CD4-positive, CD25-positive, alpha-beta regulatory T cell (primary cell): Measurements from ENCODE around the gene SEC31B. TPM values are rescaled to one million over a fixed set of nuclear protein-coding genes. Genes with fewer than 3 reads are reported as not detected.

ENCODE experiments used
- ATAC-seq, 2 donors: fragments of 150-1000 bp; cut with Tn5 transposase; one replicate each; pipeline ENCODE4 v1.10.0; 2021; ENCODE audit warnings: low read depth in 2 of 2, moderate number of reproducible peaks in 2 of 2, moderate library complexity in 1 of 2
- DNase-seq, 3 donors: peaks; one replicate each; pipeline versions ENCODE4 v3.0.0 to v3.0.0-alpha.2; 2012 to 2022; ENCODE audit warnings: mixed read lengths in 1 of 3
- H3K27ac ChIP-seq: one replicate; pipeline ENCODE4 v1.7.0; 2013; ENCODE audit warnings: mild to moderate bottlenecking, low read length; ENCODE audit not compliant: insufficient read depth, poor library complexity, severe bottlenecking
- H3K27me3 ChIP-seq: one replicate; pipeline ENCODE4 v1.7.0; 2013; ENCODE audit warnings: low read length; ENCODE audit not compliant: control insufficient read depth, insufficient read depth
- H3K36me3 ChIP-seq: one replicate; pipeline ENCODE4 v1.7.0; 2013; ENCODE audit warnings: mild to moderate bottlenecking, low read length, moderate library complexity; ENCODE audit not compliant: control insufficient read depth, insufficient read depth
- H3K4me1 ChIP-seq: 2 replicates; pipeline ENCODE4 v1.7.0; 2013; ENCODE audit warnings: mild to moderate bottlenecking, low read length; ENCODE audit not compliant: insufficient read depth, control insufficient read depth, poor library complexity, severe bottlenecking
- H3K4me3 ChIP-seq: one replicate; pipeline ENCODE4 v1.7.0; 2013; ENCODE audit warnings: low read depth, mild to moderate bottlenecking, low read length, moderate library complexity
- H3K9me3 ChIP-seq, 2 experiments: 1 replicate in 1 of 2; 2 replicates in 1 of 2; pipeline ENCODE4 v1.7.0; 2013; ENCODE audit warnings: low read length in 2 of 2, mild to moderate bottlenecking in 1 of 2, moderate library complexity in 1 of 2; ENCODE audit not compliant: control insufficient read depth in 2 of 2
- H3K27ac Mint-ChIP-seq, 3 donors: one replicate each; pipeline ENCODE4 v1.8.0; 2020 to 2022; ENCODE audit warnings: mild to moderate bottlenecking in 3 of 3, mixed read lengths in 3 of 3, moderate library complexity in 2 of 3
- H3K27me3 Mint-ChIP-seq: one replicate; pipeline ENCODE4 v1.8.0; 2022; ENCODE audit warnings: mild to moderate bottlenecking, mixed read lengths
- H3K36me3 Mint-ChIP-seq: one replicate; pipeline ENCODE4 v1.8.0; 2020; ENCODE audit warnings: mixed read lengths
- H3K4me1 Mint-ChIP-seq, 4 donors: one replicate each; pipeline ENCODE4 v1.8.0; 2020 to 2022; ENCODE audit warnings: mixed read lengths in 4 of 4, mild to moderate bottlenecking in 1 of 4
- H3K4me3 Mint-ChIP-seq, 4 donors: one replicate each; pipeline ENCODE4 v1.8.0; 2020 to 2022; ENCODE audit warnings: mild to moderate bottlenecking in 4 of 4, mixed read lengths in 4 of 4, moderate library complexity in 3 of 4
- H3K9me3 Mint-ChIP-seq, 7 donors: one replicate each; pipeline ENCODE4 v1.8.0; 2020 to 2022; ENCODE audit warnings: mixed read lengths in 7 of 7, mild to moderate bottlenecking in 3 of 7, moderate library complexity in 2 of 7
- polyA plus RNA-seq, 4 donors: library from polyadenylated mRNA; unstranded; fragments of 300-500 nt; fragmentation: Illumina TruSeq; gene quantifications; one replicate each; pipeline ENCODE4 v1.2.3, GENCODE V29; 2021
- total RNA-seq: library from RNA; stranded (reverse); gene quantifications from one replicate; pipeline ENCODE4 v1.2.3, GENCODE V29; 2022

Gene SEC31B
- total and polyA plus RNA-seq, 5 donors from 2014 or later, result 1.2 to 73.3 (median 2.9) TPM

DNA sequence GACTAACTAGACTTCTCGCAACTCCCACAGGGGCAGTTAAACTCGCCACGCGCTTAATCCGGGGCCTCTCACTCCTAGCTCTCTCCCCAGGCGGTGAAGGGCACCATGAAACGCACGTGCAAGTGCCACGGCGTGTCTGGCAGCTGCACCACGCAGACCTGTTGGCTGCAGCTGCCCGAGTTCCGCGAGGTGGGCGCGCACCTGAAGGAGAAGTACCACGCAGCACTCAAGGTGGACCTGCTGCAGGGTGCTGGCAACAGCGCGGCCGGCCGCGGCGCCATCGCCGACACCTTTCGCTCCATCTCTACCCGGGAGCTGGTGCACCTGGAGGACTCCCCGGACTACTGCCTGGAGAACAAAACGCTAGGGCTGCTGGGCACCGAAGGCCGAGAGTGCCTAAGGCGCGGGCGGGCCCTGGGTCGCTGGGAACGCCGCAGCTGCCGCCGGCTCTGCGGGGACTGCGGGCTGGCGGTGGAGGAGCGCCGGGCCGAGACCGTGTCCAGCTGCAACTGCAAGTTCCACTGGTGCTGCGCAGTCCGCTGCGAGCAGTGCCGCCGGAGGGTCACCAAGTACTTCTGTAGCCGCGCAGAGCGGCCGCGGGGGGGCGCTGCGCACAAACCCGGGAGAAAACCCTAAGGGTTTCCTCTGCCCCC lies 37.4 kb downstream of the SEC31B start:
- H3K36me3 ChIP-seq, result peaks cover 14% of the 10 kb centered on the region
- Mint-ChIP-seq H3K4me1 (peaks cover 0 to 25% (median 8%) of the 10 kb centered on the region in 4 donors), H3K27ac (peak overlapping the region in 1 of 3 donors; percentile 80), H3K36me3 (peaks cover 20% of the 10 kb centered on the region), H3K27me3 (peaks cover 38% of the 10 kb centered on the region), H3K4me3 (peak overlapping the region; percentile 23 to 87 (median 82)), H3K9me3 (peaks cover 0 to 3% (median 0%) of the 10 kb centered on the region in 7 donors)
- H3K27ac ChIP-seq, result no peak overlapping the region
- peak overlapping the region; percentile 77 for H3K4me3 ChIP-seq
- DNase-seq (peak; percentile 38 to 86 (median 73)), ATAC-seq (peak; percentile 56 to 60)
- no peaks in the 10 kb centered on the region for H3K9me3 ChIP-seq
- H3K27me3 ChIP-seq, result peaks cover 21% of the 10 kb centered on the region
- H3K4me1 ChIP-seq, result peaks cover 19% of the 10 kb centered on the region

DNA sequence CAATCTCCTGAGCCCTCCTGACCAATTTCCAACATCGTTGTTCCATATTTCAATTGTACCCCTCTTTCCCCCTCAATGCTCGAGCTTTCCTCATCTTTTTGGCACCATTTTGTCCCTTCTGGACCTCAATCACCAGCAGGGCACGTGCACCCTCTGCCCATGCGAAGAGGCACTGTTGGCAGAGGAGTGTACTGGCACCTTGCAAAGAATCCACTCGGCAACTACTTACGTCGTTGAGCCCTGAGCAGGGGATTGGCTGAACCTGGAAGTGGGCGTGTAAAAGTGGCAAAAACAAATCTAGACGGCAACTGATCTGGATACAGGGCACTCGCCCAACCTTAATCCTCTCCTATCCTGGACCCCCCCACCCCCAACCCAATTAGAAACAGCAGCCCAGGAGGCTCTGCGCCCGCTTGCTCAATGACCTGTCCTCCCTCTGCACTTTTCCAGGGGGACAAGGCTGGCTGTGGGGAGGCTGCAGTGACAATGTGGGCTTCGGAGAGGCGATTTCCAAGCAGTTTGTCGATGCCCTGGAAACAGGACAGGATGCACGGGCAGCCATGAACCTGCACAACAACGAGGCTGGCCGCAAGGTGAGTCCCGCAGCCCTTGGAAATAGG lies 38.1 kb downstream of the SEC31B start:
- H3K27me3 Mint-ChIP-seq, result peaks cover 38% of the 10 kb centered on the region
- peaks cover 21% of the 10 kb centered on the region for H3K27me3 ChIP-seq
- peaks cover 0 to 25% (median 8%) of the 10 kb centered on the region in 4 donors for H3K4me1 Mint-ChIP-seq
- peaks cover 0 to 3% (median 0%) of the 10 kb centered on the region in 7 donors for H3K9me3 Mint-ChIP-seq
- DNase-seq, result peak; percentile 84 to 94 (median 91)
- no peaks in the 10 kb centered on the region for H3K9me3 ChIP-seq
- H3K4me1 ChIP-seq, result peaks cover 19% of the 10 kb centered on the region
- peak overlapping the region; percentile 77 for H3K4me3 ChIP-seq
- peaks cover 12% of the 10 kb centered on the region for H3K36me3 Mint-ChIP-seq
- ATAC-seq, result peak; percentile 94 to 96
- no peak overlapping the region for H3K27ac ChIP-seq
- H3K27ac Mint-ChIP-seq, result peak overlapping the region; percentile 9 to 80 (median 80)
- H3K36me3 ChIP-seq, result peaks cover 7% of the 10 kb centered on the region
- H3K4me3 Mint-ChIP-seq, result peak overlapping the region; percentile 23 to 87 (median 82)

DNA sequence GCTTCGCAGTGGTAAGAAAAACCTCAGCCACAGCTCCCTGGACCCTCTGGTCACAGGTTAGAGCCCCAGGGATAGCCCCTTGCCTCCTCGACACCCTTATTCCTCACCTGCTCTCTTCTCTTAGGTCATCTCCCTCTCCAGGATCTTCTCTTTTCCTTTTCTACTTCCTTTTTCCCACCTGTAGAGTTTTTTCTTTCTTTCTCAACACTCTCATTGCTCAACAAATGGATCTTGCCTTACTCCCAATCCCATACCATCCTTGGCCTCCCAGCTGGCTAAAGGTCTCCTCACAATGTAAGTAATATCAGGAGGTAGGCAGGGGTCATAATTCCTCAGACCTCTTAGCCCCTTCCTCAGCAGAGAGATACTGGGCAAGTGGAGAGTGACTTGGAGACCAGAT lies 39.7 kb downstream of the SEC31B start:
- Histone ChIP-seq H3K27ac (no peak overlapping the region), H3K36me3 (peaks cover 2% of the 10 kb centered on the region), H3K4me3 (no peak overlapping the region), H3K27me3 (peaks cover 21% of the 10 kb centered on the region), H3K4me1 (peaks cover 19% of the 10 kb centered on the region), H3K9me3 (no peaks in the 10 kb centered on the region)
- Mint-ChIP-seq H3K4me1 (peaks cover 0 to 25% (median 8%) of the 10 kb centered on the region in 4 donors), H3K36me3 (peaks cover 5% of the 10 kb centered on the region), H3K9me3 (peaks cover 0 to 3% (median 0%) of the 10 kb centered on the region in 7 donors), H3K27ac (no peak overlapping the region), H3K27me3 (peaks cover 38% of the 10 kb centered on the region), H3K4me3 (peak overlapping the region in 1 of 4 donors; percentile 2)
- ATAC-seq, result no peak
- DNase-seq, result no peak

DNA sequence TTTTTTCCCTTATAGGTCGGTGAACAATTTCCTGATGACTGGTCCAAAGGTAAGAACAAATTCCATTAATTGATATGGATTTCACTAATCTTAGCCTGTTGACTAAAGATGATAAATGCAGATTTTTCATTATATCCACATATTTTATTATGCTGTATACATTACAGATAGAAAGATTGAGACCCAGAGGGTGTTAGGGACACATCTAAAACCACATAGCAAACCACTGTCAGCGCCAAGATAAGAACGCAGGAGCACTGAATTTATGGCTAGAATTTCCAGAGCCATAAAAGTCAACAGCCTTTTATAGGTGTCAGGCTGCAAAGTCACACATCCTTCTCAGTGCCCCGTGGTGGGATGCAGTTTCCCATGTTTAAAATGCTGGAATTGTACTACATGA lies 40.6 kb downstream of the SEC31B start:
- H3K36me3 Mint-ChIP-seq, result no peaks in the 10 kb centered on the region
- H3K4me1 Mint-ChIP-seq, result peaks cover 0 to 20% (median 8%) of the 10 kb centered on the region in 4 donors
- H3K27ac Mint-ChIP-seq, result no peak overlapping the region
- no peak overlapping the region for H3K4me3 ChIP-seq
- peak overlapping the region in 2 of 4 donors; percentile 16 to 79 for H3K4me3 Mint-ChIP-seq
- ATAC-seq, result no peak
- no peak overlapping the region for H3K27ac ChIP-seq
- peaks cover 21% of the 10 kb centered on the region for H3K27me3 ChIP-seq
- H3K4me1 ChIP-seq, result peaks cover 19% of the 10 kb centered on the region
- DNase-seq, result no peak
- H3K27me3 Mint-ChIP-seq, result peaks cover 39% of the 10 kb centered on the region
- H3K36me3 ChIP-seq, result no peaks in the 10 kb centered on the region
- H3K9me3 Mint-ChIP-seq, result peaks cover 0 to 3% (median 0%) of the 10 kb centered on the region in 7 donors
- no peaks in the 10 kb centered on the region for H3K9me3 ChIP-seq

DNA sequence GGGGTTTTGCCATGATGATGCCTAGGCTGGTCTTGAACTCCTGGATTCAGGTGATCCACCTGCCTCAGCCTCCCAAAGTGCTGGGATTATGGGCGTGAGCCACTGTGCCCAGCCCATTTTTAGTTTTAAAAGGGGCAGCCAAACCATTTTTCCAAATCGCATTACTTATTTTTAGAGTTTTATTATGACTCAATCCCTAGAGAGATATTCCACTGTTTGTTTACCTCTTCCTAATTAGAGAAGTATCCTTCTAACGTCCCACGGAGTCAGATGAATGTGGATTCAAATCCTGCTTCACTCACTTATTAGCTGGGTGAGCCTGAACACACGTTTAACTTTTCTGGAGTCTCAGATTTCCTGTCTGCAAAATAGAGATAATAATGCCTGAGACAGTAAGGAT lies 41.7 kb downstream of the SEC31B start:
- Histone ChIP-seq H3K36me3 (no peaks in the 10 kb centered on the region), H3K27ac (no peak overlapping the region), H3K9me3 (no peaks in the 10 kb centered on the region), H3K4me1 (peaks cover 18% of the 10 kb centered on the region), H3K4me3 (no peak overlapping the region), H3K27me3 (peaks cover 24% of the 10 kb centered on the region)
- H3K36me3 Mint-ChIP-seq, result no peaks in the 10 kb centered on the region
- H3K4me1 Mint-ChIP-seq, result peaks cover 0 to 11% (median 5%) of the 10 kb centered on the region in 4 donors
- peaks cover 0 to 3% (median 0%) of the 10 kb centered on the region in 7 donors for H3K9me3 Mint-ChIP-seq
- ATAC-seq (no peak), DNase-seq (no peak)
- no peak overlapping the region for H3K4me3 Mint-ChIP-seq
- no peak overlapping the region for H3K27ac Mint-ChIP-seq
- H3K27me3 Mint-ChIP-seq, result peaks cover 42% of the 10 kb centered on the region

DNA sequence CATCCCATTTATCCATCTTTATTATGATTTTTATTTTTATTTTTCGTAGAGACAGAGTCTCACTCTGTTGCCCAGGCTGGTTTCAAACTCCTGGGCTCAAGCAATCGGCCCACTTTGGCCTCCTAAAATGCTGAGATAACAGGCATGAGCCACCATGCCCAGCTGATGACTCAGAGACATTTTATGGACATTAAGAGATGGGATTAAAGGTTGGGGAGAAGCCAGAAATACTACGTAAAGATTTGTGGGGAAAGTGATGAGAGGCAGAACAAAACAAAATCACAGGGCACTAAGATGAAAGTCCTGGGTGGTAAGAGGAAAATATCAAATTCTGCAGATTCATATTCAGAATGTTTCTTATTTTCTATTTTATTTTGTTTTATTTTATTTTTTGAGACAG lies 49.3 kb downstream of the SEC31B start:
- Mint-ChIP-seq H3K4me1 (no peaks in the 10 kb centered on the region), H3K36me3 (peaks cover 4% of the 10 kb centered on the region), H3K4me3 (no peak overlapping the region), H3K9me3 (peaks cover 0 to 2% (median 0%) of the 10 kb centered on the region in 7 donors), H3K27me3 (peaks cover 36% of the 10 kb centered on the region), H3K27ac (no peak overlapping the region)
- Histone ChIP-seq H3K27ac (no peak overlapping the region), H3K36me3 (no peaks in the 10 kb centered on the region), H3K9me3 (no peaks in the 10 kb centered on the region), H3K27me3 (peaks cover 8% of the 10 kb centered on the region), H3K4me3 (no peak overlapping the region), H3K4me1 (no peaks in the 10 kb centered on the region)
- no peak for ATAC-seq
- DNase-seq, result no peak

DNA sequence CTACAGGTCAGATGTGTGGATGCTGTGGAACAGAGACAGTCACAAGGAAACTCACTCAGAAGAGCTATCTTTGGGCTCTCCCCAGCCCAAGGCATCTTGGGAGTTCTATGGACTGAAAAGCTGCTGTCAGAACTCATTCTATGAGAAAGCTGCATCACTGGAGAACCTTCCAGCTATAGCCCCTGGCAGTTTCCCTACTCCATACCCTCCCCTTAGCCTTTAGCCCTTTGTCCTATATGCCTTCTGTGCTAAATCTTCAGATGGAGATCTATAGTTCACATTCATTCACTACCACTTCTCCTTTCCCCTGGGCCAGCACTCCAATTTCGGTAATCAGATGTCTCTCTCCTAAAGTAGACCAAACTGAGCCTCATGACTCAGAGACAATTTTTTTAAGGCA lies 49.9 kb downstream of the SEC31B start:
- Histone ChIP-seq H3K4me3 (no peak overlapping the region), H3K36me3 (no peaks in the 10 kb centered on the region), H3K9me3 (no peaks in the 10 kb centered on the region), H3K27ac (no peak overlapping the region), H3K27me3 (peaks cover 8% of the 10 kb centered on the region), H3K4me1 (no peaks in the 10 kb centered on the region)
- no peaks in the 10 kb centered on the region for H3K4me1 Mint-ChIP-seq
- H3K9me3 Mint-ChIP-seq, result peaks cover 0 to 2% (median 0%) of the 10 kb centered on the region in 7 donors
- H3K36me3 Mint-ChIP-seq, result peaks cover 4% of the 10 kb centered on the region
- DNase-seq (no peak), ATAC-seq (no peak)
- no peak overlapping the region for H3K4me3 Mint-ChIP-seq
- H3K27me3 Mint-ChIP-seq, result peaks cover 39% of the 10 kb centered on the region
- no peak overlapping the region for H3K27ac Mint-ChIP-seq
